HG03039 (cell line): ENCODE measurements around the gene CIBAR2.

Experiments used
- ATAC-seq: cut with Tn5 transposase; IDR thresholded peaks from one replicate; pipeline ENCODE4 v1.9.1; 2021; ENCODE audit warnings: mild to moderate bottlenecking, moderate library complexity; ENCODE audit not compliant: unreplicated experiment

The CIBAR2 gene

GRCh38 chr16:85144026-85144915 is 32.0 kb upstream of the CIBAR2 start:
- no peak for ATAC-seq

GRCh38 chr16:85142771-85143211 is 30.5 kb upstream of the CIBAR2 start:
- no peak for ATAC-seq

- ATAC-seq = no peak
Observed at GRCh38 chr16:85142129-85142513, 29.8 kb upstream of the CIBAR2 start.

- no peak for ATAC-seq
Observed at GRCh38 chr16:85141491-85142128, 29.3 kb upstream of the CIBAR2 start.

GRCh38 chr16:85140455-85141012 is 28.3 kb upstream of the CIBAR2 start:
- ATAC-seq = no peak

DNA sequence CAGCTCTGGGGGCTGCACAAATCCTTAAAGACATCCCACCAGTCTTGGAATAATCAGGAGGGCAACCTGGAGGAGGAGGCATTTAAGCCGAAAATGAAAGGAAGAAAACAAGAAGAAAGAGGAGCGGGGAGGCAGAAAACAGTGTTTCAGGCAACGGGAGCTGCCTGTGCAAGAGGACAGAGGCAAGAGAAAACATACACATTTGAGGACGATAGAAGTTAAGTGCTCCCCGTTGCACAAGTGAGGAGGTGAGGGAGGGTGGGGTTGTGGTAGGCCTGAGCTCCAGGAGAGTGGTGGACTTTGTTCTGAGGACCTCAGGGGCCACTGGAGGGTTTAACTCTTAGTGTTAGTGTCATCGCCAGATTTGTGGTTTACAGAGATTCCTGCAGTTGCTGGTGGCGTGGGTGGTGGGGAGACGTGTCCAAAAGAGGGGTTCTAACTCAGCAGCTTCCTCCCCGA is 27.6 kb upstream of the CIBAR2 start:
- ATAC-seq = no peak

DNA sequence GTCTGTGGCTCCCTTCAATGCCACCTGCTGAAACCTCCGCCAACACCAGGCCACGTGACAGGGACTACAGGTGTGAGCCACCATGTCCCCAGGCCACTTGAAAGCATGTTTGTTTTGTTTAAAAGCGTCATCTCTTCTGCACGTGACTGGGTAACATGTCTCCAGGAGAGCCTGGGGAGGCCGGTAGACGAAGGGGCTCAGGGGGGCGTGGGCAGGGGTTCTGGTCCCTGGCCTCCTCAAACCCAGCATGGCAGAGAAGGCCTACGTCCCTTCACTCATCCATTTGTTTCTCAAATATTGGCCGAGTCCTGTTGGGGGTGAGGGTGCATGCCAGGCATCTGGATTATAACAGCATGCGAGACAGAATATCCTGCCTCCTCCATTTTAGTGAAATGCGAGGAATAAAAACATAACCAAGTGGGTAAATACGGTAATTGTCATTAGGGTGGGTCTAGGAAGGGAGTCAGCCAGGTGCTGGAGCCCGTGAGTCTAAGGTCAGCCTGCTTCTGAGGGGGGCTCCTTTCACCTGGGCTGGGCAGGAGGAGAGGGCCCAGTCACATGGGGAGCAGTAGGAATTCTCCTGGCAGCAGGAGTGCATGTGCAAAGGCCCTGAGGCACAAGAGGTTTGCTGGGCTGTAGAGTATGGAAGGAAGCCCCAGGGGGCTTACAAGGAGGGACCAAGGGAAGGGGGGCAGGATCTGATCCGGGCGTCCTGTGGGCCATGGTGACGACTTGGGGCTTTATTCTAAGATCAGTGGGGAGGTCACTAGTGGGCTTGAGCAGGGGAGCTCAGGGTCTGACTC is 26.8 kb upstream of the CIBAR2 start:
- ATAC-seq = no peak

GRCh38 chr16:85138073-85138824 is 26.0 kb upstream of the CIBAR2 start:
- no peak for ATAC-seq

DNA sequence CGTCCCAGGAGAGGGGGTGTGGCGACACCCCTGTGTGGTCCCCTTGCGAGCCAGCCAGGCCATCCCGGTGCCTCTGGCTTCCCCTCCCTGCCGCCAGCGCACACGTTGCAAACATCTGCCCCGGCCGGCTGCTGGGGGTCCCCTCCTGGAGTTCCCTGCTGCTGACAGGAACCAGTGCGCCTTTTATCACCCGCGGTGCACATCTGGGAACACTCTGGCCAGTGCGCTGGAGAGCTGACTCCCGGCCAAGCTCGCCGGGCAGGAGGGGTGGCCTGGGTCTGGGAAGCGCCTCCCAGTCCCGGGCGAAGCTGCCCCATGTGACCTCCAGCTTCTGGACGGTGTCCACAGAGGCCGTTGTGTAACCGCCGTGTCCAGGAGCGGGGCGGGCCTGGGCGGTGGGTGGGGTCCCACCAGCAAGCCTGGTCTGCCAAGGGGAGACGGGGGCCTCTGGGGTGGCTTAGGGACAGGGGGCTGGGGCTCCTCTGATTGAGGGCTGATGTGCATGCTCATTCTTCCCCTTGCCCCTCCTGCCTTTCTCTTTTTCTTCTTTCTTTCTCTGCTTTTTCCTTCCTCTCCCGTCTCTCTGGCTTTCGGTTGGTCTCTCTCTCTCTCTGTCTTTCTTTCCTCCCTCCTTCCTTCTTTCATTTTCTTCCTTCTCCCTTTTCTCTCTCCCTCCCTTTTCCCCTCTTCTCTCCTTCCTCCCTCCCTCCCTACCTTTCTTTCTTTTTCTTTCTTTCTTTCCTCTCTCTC is 25.2 kb upstream of the CIBAR2 start:
- no peak for ATAC-seq

GRCh38 chr16:85136702-85137322 is 24.5 kb upstream of the CIBAR2 start:
- no peak for ATAC-seq

DNA sequence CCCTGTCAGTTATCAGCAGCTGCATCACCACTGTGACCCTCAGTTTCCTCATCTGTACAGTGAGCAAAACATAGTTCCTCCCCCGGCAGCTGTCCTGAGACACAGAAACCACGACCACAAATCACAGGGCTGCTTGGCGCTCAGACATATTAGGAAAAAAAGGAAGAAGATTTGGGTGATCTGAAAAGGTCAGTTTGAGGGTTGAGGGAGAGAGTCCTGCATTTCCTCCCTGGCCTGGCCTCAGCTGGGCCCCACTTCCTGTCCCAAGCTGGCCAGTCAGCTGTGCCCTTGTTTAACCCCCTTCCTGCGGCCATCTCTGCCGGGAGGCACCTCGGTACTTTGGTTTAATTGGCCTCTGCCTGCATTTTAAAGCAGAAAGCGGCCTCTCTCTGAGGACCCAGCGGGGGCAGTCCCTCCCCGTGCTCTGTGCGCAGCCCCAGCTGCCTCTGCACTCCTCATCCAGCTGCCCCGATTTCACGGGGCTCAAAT is 24.0 kb upstream of the CIBAR2 start:
- ATAC-seq = no peak

DNA sequence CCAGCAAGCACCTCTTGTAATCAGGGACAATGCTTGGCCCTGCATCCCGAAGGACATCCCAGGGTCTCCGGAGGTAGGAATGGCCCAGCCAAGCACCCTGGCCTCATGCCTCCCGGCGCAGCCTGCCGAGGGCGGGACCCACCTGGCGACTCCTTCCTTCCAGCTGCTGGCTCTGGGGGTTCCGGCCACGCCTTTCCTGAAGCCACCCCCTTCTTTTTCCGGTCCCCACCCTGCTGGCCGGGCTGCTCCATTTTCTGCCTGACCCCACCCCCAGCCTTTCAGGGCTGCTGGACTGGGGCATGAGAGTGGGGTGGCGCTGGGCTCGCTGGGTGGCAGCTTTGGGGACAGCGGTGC is 22.5 kb upstream of the CIBAR2 start:
- no peak for ATAC-seq

- no peak for ATAC-seq
Observed at GRCh38 chr16:85134076-85134788, 22.0 kb upstream of the CIBAR2 start.

- ATAC-seq = no peak
Observed at GRCh38 chr16:85133290-85133599, 21.0 kb upstream of the CIBAR2 start.

- no peak for ATAC-seq
Observed at GRCh38 chr16:85132456-85133289, 20.4 kb upstream of the CIBAR2 start.

GRCh38 chr16:85130705-85131028 is 18.4 kb upstream of the CIBAR2 start:
- no peak for ATAC-seq

DNA sequence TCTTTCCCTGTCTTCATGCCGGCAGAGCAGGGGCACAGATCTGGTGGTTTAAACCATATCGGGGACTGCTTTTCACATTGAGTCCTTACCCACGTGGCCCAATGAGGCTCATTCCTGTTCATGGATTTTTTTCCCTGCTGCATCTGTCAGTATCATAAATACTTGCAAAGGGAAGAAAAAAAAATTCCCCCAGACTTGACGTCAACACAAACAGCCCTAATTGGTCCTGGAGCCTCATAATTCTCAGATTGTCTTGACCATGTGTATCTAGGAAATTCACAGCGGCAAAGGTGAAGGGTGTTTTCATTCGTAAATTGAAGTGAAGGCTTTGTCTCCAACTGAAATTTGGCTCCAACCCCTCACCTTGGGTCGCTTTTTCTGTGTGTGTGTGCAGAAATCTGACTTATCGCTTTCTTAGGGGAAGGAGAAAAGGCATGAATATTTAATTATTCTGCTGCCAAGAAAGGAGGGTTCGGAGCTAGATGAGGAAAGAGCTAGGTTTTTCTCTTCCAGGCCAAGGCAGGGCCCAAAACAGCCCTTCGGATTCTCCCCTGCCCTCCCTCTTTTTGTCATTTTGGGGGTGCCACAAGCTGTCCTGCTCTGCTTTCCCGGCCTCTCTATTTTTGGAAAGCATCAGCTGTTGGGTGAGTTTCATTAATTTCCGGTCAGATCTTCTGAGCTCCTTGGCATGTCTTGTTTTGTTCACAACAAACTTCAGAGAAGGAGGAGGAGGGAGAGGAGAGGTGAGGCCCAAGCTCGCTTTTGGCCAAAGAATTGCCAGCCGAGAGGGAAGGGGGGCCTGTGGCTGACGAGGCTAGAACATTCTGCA is 17.8 kb upstream of the CIBAR2 start:
- no peak for ATAC-seq
